Osteocyte (in vitro differentiated cells): ENCODE results near the gene CACNA1C. TPM values are rescaled to one million over a fixed set of nuclear protein-coding genes. Genes with fewer than 3 reads are reported as not detected.
A peak's percentile ranks its signal among the peaks of the same experiment; 100 is the strongest.

Experiments
- DNase-seq: peaks from one replicate; pipeline ENCODE4 v3.0.0; 2021; ENCODE audit warnings: mixed read lengths; ENCODE audit not compliant: unreplicated experiment; ENCODE audit errors: extremely low spot score
- H3K27ac Mint-ChIP-seq: one replicate; pipeline ENCODE4 v1.8.0; 2021; ENCODE audit warnings: mild to moderate bottlenecking, mixed read lengths; ENCODE audit not compliant: unreplicated experiment
- H3K27me3 Mint-ChIP-seq: one replicate; pipeline ENCODE4 v1.8.0; 2021; ENCODE audit warnings: mixed read lengths; ENCODE audit not compliant: unreplicated experiment
- H3K36me3 Mint-ChIP-seq: one replicate; pipeline ENCODE4 v1.8.0; 2021; ENCODE audit warnings: mixed read lengths; ENCODE audit not compliant: unreplicated experiment
- H3K4me1 Mint-ChIP-seq: one replicate; pipeline ENCODE4 v1.8.0; 2021; ENCODE audit warnings: mixed read lengths; ENCODE audit not compliant: unreplicated experiment
- H3K4me3 Mint-ChIP-seq: one replicate; pipeline ENCODE4 v1.8.0; 2021; ENCODE audit warnings: mild to moderate bottlenecking, moderate library complexity, mixed read lengths; ENCODE audit not compliant: unreplicated experiment
- H3K9me3 Mint-ChIP-seq: one replicate; pipeline ENCODE4 v1.8.0; 2021; ENCODE audit warnings: mixed read lengths; ENCODE audit not compliant: unreplicated experiment
- CTCF ChIP-seq: fragments of 200-600 bp; sonication (generic); IDR thresholded peaks from 2 replicates; pipeline ENCODE4 v1.5.0; 2021; ENCODE audit warnings: antibody characterized with exemption, mild to moderate bottlenecking, moderate library complexity
- total RNA-seq: library from RNA; stranded (reverse); gene quantifications from 2 replicates; pipeline ENCODE4 v1.2.1, GENCODE V29; 2021

Gene CACNA1C
- total RNA-seq, 1 donor from 2014 or later: 67.4 TPM

- Mint-ChIP-seq H3K9me3 (no peaks in the 10 kb centered on the region), H3K4me1 (peaks cover 34% of the 10 kb centered on the region), H3K27me3 (no peaks in the 10 kb centered on the region), H3K4me3 (no peak overlapping the region), H3K27ac (no peak overlapping the region), H3K36me3 (peaks cover 30% of the 10 kb centered on the region)
- DNase-seq: no peak
- no peak for TF ChIP-seq CTCF
Measured at GRCh38 chr12:2629051-2629450, 576.3 kb downstream of the CACNA1C start.

- H3K9me3 Mint-ChIP-seq: no peaks in the 10 kb centered on the region
- H3K27ac Mint-ChIP-seq: peak overlapping the region; percentile 57
- no peak for TF ChIP-seq CTCF
- H3K4me3 Mint-ChIP-seq: no peak overlapping the region
- peaks cover 40% of the 10 kb centered on the region for H3K36me3 Mint-ChIP-seq
- no peaks in the 10 kb centered on the region for H3K27me3 Mint-ChIP-seq
- DNase-seq: no peak
- peaks cover 33% of the 10 kb centered on the region for H3K4me1 Mint-ChIP-seq
Measured at GRCh38 chr12:2631653-2632350, 579.0 kb downstream of the CACNA1C start.

GRCh38 chr12:2633176-2633824 is 580.5 kb downstream of the CACNA1C start:
- Mint-ChIP-seq H3K9me3 (no peaks in the 10 kb centered on the region), H3K27me3 (no peaks in the 10 kb centered on the region), H3K4me3 (no peak overlapping the region), H3K4me1 (peaks cover 46% of the 10 kb centered on the region), H3K27ac (no peak overlapping the region), H3K36me3 (peaks cover 37% of the 10 kb centered on the region)
- TF ChIP-seq CTCF: no peak
- no peak for DNase-seq

- no peak overlapping the region for H3K4me3 Mint-ChIP-seq
- no peaks in the 10 kb centered on the region for H3K27me3 Mint-ChIP-seq
- H3K9me3 Mint-ChIP-seq: no peaks in the 10 kb centered on the region
- no peak for TF ChIP-seq CTCF
- H3K36me3 Mint-ChIP-seq: peaks cover 36% of the 10 kb centered on the region
- H3K27ac Mint-ChIP-seq: no peak overlapping the region
- H3K4me1 Mint-ChIP-seq: peaks cover 51% of the 10 kb centered on the region
- DNase-seq: no peak
Measured at GRCh38 chr12:2633825-2634200, 581.0 kb downstream of the CACNA1C start.

- Mint-ChIP-seq H3K9me3 (no peaks in the 10 kb centered on the region), H3K27me3 (no peaks in the 10 kb centered on the region), H3K36me3 (peaks cover 36% of the 10 kb centered on the region), H3K27ac (no peak overlapping the region), H3K4me1 (peaks cover 51% of the 10 kb centered on the region), H3K4me3 (no peak overlapping the region)
- DNase-seq: no peak
- no peak for TF ChIP-seq CTCF
Measured at GRCh38 chr12:2634471-2634870, 581.7 kb downstream of the CACNA1C start.
